KMS-11 (cell line): ENCODE results near the gene ANKRD33B.
"Not testable (repeated sequence)": the region's sequence is repeated elsewhere in the genome, so short reads cannot be mapped to it uniquely, and the experiment has no call there.

Source experiments
- H2AFZ ChIP-seq: fragments of 200-600 bp; sonication (generic); 2 replicates; pipeline ENCODE4 v1.6.1; 2016; ENCODE audit warnings: antibody characterized with exemption, mixed run types, low read depth
- H3K27ac ChIP-seq: fragments of 200-600 bp; sonication (generic); 2 replicates; pipeline ENCODE4 v1.6.1; 2016; ENCODE audit warnings: mild to moderate bottlenecking, mixed run types
- H3K27me3 ChIP-seq: fragments of 200-600 bp; sonication (generic); 2 replicates; pipeline ENCODE4 v1.6.1; 2017; ENCODE audit warnings: mild to moderate bottlenecking, low read depth, mixed run types, moderate library complexity; ENCODE audit not compliant: insufficient read depth
- H3K36me3 ChIP-seq: fragments of 200-600 bp; sonication (generic); 2 replicates; pipeline ENCODE4 v1.6.1; 2017; ENCODE audit warnings: mild to moderate bottlenecking, mixed run types; ENCODE audit not compliant: insufficient read depth
- H3K4me1 ChIP-seq: fragments of 200-600 bp; sonication (generic); 2 replicates; pipeline ENCODE4 v1.6.1; 2016; ENCODE audit warnings: mild to moderate bottlenecking, low read depth, mixed run types; ENCODE audit not compliant: poor library complexity, severe bottlenecking
- H3K4me2 ChIP-seq: fragments of 200-600 bp; sonication (generic); 2 replicates; pipeline ENCODE4 v1.7.0; 2016; ENCODE audit warnings: mild to moderate bottlenecking, mixed run types
- H3K4me3 ChIP-seq: fragments of 200-600 bp; sonication (generic); IDR thresholded peaks from 2 replicates; pipeline ENCODE4 v1.6.1; 2017; ENCODE audit warnings: low read depth, low read length, mixed read lengths; ENCODE audit not compliant: insufficient read depth
- H3K79me2 ChIP-seq: fragments of 200-600 bp; sonication (generic); 2 replicates; pipeline ENCODE4 v1.6.1; 2016; ENCODE audit warnings: low read depth, mixed run types; ENCODE audit not compliant: insufficient read depth
- H3K9ac ChIP-seq: fragments of 200-600 bp; sonication (generic); 2 replicates; pipeline ENCODE4 v1.6.1; 2016; ENCODE audit warnings: mild to moderate bottlenecking, mixed run types
- H4K20me1 ChIP-seq: fragments of 200-600 bp; sonication (generic); 2 replicates; pipeline ENCODE4 v1.6.1; 2016; ENCODE audit warnings: mild to moderate bottlenecking, mixed run types; ENCODE audit not compliant: insufficient read depth
- TF ChIP-seq, protein P1 (sequence below): fragments of 200-600 bp; sonication (generic); conservative IDR thresholded peaks from 2 replicates; pipeline ENCODE4 v1.6.1; 2017; ENCODE audit warnings: low read depth, mild to moderate bottlenecking, antibody characterized with exemption, low read length, moderate library complexity, mixed read lengths

The ANKRD33B gene

DNA sequence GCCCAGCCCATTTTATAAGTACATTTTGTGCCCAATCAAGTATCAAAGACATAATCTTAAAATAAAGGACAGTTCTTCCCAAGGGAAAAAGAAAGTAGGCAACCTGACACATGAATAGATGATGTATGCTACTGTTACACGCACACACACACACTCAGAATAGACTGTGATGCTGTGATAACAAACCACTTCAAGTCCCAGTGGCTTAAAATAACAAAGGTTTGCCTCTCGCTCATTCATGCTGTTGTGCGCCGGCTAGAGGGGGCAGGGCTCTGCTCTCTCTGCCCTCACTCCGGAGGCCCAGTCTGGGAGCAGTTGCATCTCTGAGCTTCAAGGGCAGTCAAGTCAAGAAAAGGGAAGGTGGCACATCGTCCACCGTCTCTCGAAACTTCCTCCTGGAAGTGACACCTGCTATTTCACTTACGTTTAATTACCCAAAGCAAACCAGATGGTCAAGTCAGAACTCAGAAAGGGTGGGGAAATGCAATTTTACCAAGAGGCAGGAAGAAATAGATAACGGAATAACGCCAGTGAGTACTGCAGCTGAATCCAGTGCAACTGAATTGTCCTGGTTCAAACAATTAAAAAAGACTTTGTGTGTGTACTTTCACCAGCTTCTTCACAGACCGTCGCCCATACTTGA lies 43.3 kb downstream of the ANKRD33B start:
- Histone ChIP-seq H3K36me3 (no peaks in the 10 kb centered on the region), H2AFZ (peak overlapping the region; percentile 5; the same call in 1 of the 2 replicates), H3K9ac (peak overlapping the region; percentile 4; the same call in 1 of the 2 replicates), H4K20me1 (no peaks in the 10 kb centered on the region), H3K4me2 (peak overlapping the region; percentile 72), H3K27me3 (no peaks in the 10 kb centered on the region), H3K79me2 (0 out of 2 replicates have a peak, but pooled peaks cover 10% of the 10 kb centered on the region), H3K4me1 (peaks cover 46% of the 10 kb centered on the region), H3K4me3 (no peak overlapping the region), H3K27ac (peak overlapping the region; percentile 55)
- TF ChIP-seq, protein P1, sequence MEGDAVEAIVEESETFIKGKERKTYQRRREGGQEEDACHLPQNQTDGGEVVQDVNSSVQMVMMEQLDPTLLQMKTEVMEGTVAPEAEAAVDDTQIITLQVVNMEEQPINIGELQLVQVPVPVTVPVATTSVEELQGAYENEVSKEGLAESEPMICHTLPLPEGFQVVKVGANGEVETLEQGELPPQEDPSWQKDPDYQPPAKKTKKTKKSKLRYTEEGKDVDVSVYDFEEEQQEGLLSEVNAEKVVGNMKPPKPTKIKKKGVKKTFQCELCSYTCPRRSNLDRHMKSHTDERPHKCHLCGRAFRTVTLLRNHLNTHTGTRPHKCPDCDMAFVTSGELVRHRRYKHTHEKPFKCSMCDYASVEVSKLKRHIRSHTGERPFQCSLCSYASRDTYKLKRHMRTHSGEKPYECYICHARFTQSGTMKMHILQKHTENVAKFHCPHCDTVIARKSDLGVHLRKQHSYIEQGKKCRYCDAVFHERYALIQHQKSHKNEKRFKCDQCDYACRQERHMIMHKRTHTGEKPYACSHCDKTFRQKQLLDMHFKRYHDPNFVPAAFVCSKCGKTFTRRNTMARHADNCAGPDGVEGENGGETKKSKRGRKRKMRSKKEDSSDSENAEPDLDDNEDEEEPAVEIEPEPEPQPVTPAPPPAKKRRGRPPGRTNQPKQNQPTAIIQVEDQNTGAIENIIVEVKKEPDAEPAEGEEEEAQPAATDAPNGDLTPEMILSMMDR, result no peak

DNA sequence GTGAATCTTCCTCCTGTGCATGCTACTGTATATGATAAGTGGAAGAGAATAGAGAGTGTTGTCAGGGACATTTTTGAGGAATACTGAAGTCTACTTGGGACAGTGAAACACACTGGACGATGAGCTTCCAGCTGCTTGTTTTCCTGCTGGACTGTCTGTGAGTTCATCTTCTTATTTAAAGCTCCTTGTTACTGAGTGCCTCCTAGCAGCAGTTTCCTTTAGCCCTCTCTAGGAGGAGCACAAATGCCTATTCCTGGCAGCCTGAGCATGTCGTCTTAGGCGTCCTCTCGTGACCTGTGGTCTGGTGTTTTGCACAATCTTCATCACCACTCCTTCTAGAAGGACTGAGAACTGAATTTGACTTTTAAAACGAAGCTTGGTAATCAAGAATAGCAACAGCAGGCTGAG lies 43.8 kb downstream of the ANKRD33B start:
- TF ChIP-seq, protein P1, result peak; percentile 54

DNA sequence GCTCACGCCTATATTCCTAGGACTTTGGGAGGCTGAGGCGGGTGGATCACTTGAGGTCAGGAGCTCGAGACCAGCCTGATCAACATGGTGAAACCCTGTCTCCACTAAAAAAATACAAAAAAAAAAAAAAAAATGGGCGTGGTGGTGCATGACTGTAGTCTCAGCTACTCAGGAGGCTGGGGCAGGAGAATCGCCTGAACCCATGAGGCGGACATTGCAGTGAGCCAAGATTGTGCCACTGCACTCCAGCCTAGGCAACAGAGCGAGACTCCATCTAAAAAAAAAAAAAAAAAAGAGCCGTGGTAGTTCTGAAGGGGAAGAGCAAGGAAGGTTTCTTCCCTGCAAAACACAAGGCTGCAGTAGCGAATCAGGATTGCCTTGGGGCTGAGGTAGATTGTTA lies 44.2 kb downstream of the ANKRD33B start:
- H3K4me3 ChIP-seq, H2AFZ ChIP-seq, H4K20me1 ChIP-seq, H3K79me2 ChIP-seq, H3K27me3 ChIP-seq, H3K36me3 ChIP-seq: not testable (repeated sequence)
- Histone ChIP-seq H3K4me2 (peak overlapping the region; percentile 72), H3K4me1 (peaks cover 37% of the 10 kb centered on the region), H3K27ac (peak overlapping the region; percentile 55), H3K9ac (peak overlapping the region; percentile 4; the same call in 1 of the 2 replicates)

More for the DNA sequence above, 43.8 kb downstream of the ANKRD33B start:
- Histone ChIP-seq H3K4me1 (peaks cover 41% of the 10 kb centered on the region), H2AFZ (peak overlapping the region; percentile 5; the same call in 1 of the 2 replicates), H3K4me2 (peak overlapping the region; percentile 72), H3K9ac (peak overlapping the region; percentile 4; the same call in 1 of the 2 replicates), H3K27ac (peak overlapping the region; percentile 55), H3K79me2 (0 out of 2 replicates have a peak, but pooled peaks cover 5% of the 10 kb centered on the region), H3K36me3 (no peaks in the 10 kb centered on the region), H4K20me1 (no peaks in the 10 kb centered on the region), H3K27me3 (no peaks in the 10 kb centered on the region), H3K4me3 (no peak overlapping the region)

DNA sequence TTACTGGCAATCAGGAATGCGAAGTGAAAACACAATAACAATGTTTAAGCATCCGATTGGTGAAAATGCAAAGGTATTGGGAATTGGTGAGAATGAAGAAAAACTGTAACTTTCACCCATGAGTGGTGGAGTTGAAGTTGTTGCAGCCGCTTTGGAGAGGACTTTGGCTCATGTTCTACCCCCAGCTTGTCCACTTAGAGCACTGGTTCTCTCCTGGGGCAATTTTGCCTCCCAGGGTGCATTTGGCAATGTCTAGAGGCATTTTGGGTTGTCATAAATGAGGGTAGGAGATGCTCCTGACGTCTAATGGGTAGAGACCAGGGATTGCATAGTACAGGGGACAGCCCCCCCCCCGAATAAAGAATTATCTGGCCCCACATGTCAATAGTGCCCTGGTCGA lies 46.2 kb downstream of the ANKRD33B start:
- TF ChIP-seq, protein P1, result no peak
- no peaks in the 10 kb centered on the region for H3K79me2 ChIP-seq
- H3K27ac ChIP-seq, result no peak overlapping the region
- H3K4me1 ChIP-seq, result peaks cover 37% of the 10 kb centered on the region
- H3K27me3 ChIP-seq, result no peaks in the 10 kb centered on the region
- H3K36me3 ChIP-seq, result no peaks in the 10 kb centered on the region
- H2AFZ ChIP-seq, result no peak overlapping the region
- no peak overlapping the region for H3K4me3 ChIP-seq
- no peak overlapping the region for H3K9ac ChIP-seq
- no peak overlapping the region for H3K4me2 ChIP-seq
- H4K20me1 ChIP-seq, result no peaks in the 10 kb centered on the region

DNA sequence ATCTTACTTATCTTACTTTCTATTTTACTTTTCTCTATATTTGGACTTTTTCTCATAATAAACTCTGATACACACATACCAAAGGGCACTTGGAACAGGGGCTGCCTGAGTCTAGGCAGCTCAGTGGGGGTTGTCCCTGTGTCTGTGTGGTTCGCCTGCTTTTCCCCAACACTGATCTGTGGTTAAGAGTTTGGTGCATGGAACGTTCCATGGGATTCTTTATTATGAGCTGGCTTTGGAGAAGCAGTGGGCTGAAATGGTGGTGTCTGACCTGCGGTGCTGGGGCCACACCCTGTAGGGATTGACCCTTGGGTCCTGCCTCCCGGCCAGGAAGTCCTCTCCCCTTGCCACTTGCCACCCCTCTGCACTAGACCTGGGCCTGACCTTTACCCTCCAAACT lies 47.4 kb downstream of the ANKRD33B start:
- Histone ChIP-seq H2AFZ (no peak overlapping the region), H4K20me1 (no peaks in the 10 kb centered on the region), H3K27me3 (no peaks in the 10 kb centered on the region), H3K4me2 (no peak overlapping the region), H3K9ac (no peak overlapping the region), H3K79me2 (no peaks in the 10 kb centered on the region), H3K4me3 (no peak overlapping the region), H3K36me3 (no peaks in the 10 kb centered on the region), H3K27ac (no peak overlapping the region), H3K4me1 (peaks cover 30% of the 10 kb centered on the region)
- TF ChIP-seq, protein P1, result no peak
